Activated T-helper 1 cell treated with anti-CD3 and anti-CD28 coated beads, Interleukin-2, amount 50 U/mL, for 16 hours (primary cell): ENCODE measurements around the gene PPP1R18.
"Not testable (repeated sequence)": the region's sequence is repeated elsewhere in the genome, so short reads cannot be mapped to it uniquely, and the experiment has no call there.

Source experiments
- DNase-seq, 2 donors: peaks; one replicate each; pipeline ENCODE4 v3.0.0-alpha.2; 2020; ENCODE audit warnings: low read depth in 1 of 2, low spot score in 1 of 2

Gene PPP1R18

DNA sequence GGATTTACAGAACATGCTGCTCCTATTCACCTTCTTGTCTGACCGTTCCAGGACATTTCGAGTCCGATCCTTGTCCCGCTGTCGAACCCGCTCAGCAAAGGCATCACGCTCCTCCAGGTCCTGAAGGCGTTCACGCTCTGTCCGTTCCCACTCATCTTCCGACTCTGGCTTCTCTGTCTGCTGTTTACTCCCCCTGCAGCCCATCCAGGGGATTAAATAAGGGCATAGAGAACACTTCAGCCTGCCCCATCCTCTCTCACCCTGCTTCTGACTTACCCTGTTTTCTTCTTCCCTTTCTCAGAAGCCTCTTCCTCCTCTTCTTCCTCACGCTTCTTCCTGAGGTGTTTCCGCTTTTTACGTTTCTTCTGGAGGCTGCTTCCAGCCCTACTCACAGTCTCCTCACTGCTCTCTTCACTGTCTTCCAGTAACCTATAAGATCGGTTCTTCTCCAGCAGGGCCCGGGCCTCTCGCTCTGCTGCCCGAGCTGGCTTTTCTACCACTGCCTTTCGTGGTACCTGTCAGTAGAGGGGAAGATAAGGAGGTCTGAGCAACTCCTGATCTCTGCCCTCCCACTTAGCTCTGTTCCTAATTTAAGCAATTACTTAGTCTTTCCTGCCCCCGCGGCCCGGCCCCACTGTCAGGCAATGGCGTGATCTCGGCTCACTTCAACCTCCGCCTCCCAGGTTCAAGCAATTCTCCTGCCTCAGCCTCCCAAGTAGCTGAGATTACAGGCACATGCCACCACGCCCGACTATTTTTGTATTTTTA, 15.5 kb downstream of the PPP1R18 start:
- DNase-seq, result no peak

DNA sequence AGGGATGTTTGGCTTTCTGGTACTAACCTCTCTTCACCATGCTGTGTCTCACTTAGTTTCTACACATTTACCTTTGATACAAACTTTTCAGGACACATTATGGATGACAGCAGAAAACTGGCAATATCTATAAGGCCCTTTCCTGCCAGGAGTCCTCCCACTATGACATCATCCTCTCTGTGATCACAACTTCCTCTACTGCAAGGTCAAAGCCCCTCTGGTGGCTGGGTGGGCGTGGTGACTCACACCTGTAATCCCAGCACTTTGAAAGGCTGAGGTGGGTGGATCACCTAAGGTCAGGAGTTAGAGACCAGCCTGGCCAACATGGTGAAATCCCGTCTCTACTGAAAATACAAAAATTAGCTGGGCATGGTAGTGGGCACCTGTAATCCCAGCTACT, 20.1 kb downstream of the PPP1R18 start:
- DNase-seq, result not testable (repeated sequence)

GRCh38 chr6:30664994-30665767, 21.3 kb downstream of the PPP1R18 start:
- DNase-seq, result no peak

DNA sequence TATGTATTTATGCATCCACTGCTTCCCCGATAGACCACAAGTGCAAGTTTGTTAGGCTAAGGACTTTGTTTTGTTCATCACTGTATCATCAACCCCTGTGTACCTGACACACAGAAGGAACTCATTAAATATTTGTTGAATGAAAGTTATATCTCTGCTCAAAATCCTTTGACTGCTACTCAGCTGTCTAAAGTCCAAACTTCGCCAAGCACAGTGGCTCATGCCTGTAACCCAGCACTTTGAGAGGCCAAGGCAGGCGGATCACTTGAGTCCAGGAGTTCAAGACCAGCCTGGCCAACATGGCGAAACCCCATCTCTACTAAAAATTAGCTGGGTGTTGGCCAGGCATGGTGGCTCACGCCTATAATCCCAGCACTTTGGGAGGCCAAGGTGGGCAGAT, 28.5 kb downstream of the PPP1R18 start:
- not testable (repeated sequence) for DNase-seq

DNA sequence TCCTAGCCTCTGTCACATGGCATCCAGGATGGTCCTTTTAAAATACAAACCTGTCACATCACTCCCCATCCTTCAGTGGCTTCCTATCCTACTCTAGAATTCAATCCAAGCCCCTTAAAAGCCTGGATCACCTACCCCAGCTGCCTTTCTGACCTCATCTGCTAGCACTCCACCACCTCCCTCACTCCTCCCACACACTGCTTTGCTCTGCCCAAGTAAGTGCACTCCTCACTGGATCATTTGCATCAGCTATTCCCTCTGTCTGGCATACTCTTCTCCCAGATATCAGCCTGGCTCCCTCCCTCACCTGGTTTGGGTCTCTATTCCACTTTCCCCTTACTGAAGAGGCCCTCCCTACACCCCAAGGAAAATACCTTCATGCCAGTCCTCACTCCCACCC, 29.0 kb downstream of the PPP1R18 start:
- DNase-seq, result no peak

DNA sequence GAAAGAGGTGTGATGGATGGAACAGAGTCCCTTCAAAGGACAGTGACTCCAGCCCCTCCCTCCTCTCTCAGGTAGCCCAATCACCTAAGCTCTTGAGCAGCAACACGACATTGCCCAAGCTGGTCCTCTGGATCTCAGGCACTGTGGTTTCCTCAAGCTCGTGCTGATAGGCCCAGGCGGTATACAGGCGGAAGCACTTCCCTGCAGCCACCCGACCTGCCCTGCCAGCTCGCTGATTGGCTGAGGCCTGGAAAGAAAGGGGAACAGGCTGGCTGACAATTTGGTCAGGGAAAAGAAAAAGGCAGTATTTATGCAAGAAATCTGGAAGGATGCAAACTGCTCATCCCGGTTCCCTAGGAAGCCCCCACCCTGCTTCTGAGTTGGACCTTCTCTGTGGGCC, 29.9 kb downstream of the PPP1R18 start:
- DNase-seq, result no peak

GRCh38 chr6:30655743-30656094, 30.7 kb downstream of the PPP1R18 start:
- no peak for DNase-seq

DNA sequence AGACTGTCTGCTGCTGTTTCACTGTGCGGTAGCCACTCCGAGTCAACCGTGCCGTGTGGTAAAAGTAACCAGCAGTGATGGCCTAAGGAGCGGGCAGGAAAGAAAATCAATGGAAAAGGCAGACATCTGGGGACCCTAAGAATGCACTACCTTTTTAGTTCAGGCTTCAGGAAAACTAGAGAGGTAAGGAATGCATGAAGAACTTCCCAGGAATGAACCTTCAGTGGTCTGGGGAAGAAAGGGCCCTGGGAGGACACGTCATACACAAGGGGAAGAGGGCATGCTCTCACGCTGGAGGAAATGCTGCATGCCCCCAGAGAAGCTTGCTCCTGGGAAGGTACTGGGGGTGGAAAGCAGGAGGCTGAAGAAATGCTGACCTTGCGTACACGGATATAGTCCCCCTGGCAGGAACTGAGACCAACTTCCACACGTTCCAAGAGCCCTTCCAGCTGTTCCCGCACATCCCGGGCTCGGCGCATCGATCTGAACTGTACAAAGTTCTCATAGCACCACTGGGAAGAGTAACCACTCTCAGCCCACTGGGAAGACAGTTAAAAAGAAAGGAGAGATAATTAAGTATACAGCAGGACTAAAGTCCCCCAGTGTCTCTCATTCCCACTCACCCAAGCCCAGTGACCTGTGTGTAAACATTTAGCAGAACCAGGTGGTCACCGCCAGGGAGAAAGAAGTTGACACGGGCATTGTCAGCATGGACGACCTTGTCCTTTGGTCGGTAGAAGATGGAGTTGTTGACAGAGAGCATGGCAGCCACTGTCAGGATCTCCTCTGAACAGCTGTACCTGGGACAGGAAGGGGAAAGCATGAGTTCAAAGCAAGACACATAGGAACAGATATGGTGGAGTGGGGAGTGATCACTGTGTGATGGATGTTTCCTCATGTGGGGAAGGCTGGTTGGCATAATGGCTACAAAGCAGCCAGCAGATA, 31.4 kb downstream of the PPP1R18 start:
- DNase-seq, result no peak

DNA sequence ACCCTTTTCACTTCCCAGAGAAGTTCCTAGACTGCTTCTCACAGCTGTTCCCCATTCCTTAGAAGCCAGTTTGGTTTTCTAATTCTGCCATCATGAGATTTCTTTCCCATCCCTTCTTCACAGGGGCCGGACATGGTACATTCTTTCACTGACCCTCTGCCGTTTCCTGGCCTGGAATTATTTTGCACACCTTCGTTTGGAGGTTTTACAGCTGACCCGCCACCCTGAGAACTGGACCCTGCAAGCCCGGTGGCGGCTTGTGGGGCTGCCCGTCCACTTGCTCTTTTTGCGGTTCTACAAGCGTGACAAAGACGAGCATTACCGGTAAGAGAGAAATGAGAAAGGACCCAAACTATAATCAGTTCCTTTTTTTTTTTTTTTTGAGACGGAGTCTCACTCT, 35.3 kb downstream of the PPP1R18 start:
- no peak for DNase-seq

- peak; percentile 44 to 64 for DNase-seq
Measured at GRCh38 chr6:30647242-30648116, 39.0 kb downstream of the PPP1R18 start.

DNA sequence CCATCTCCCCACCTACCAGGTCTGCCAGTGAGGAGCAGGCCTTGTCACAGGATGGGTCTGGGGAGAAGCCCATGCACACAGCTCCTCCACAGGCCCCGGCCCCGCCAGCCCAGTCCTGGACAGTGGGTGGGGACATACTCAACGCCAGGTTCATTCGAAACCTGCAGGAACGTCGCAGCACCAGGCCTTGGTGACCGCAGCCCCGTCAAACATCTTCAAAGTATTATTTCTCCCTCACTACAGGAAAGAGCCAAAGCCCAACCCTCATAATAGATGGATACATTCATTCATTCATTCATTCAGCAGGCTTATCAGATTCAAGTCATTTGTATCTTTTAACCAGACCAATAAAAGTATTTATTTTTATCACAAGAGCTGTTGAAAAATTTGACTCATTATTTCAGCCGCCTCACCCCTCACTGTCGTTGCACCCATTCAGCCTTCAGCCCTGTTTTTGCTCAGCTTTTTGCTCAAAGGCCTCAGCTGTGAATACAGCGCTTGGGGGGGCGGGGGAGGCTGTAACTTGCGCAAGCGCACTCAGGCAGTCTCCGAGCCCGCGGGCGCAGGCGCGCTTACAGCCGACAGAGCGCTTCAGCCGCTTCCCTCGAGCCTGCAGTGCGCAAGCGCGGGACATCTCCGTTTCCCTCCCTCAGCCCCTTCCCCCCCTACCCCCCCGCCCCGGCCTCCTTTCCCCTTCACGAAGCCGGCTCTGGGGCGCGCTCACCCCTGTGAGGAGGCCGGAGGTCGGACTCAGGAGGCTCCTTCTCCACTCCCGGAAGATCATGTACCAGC, 39.8 kb downstream of the PPP1R18 start, which contains the start of gene C6orf136:
Gene C6orf136 (plus strand): TSS at position 684 of the 792 bp plus-strand sequence. CDS start 99 bp downstream, at position 783.
- peak; percentile 83 to 91 for DNase-seq

DNA sequence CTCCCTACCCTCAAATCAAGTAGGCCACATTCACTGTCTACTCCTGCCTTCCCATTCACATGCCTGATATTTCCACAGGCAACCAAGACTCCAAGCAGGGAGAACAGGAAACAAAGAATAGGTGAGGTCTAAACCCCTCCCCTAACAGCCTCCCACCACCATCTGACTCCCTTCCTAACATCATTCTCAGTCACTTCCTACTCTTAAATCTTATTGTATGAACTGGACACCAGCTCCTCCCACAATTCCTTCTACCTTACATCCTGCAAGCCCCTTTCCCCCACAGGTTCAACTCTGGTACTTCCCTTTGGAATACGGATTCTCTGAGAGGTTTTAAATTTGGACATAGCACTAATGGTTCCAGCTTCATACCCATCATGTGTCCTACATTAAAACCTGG, 40.5 kb downstream of the PPP1R18 start:
- DNase-seq, result no peak

DNA sequence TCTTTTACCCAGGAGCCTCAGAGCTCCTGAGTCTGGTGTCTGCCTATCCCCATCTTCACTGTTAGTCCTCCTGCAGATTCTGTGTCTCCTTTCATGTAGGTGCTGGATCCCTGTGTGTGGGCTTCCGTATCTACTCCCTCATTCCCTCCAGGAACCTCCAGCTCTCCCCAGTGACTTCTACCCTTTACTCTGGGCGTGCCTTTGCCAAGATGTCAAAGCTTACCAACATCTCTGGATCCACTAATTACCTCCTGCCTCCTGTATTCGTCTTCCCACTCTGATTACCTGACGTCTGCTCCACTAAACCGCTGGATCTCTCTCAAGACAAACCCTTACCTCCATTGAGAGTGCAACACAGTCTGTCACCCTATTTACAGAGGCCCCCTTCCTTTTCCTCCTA, 41.7 kb downstream of the PPP1R18 start:
- no peak for DNase-seq

DNA sequence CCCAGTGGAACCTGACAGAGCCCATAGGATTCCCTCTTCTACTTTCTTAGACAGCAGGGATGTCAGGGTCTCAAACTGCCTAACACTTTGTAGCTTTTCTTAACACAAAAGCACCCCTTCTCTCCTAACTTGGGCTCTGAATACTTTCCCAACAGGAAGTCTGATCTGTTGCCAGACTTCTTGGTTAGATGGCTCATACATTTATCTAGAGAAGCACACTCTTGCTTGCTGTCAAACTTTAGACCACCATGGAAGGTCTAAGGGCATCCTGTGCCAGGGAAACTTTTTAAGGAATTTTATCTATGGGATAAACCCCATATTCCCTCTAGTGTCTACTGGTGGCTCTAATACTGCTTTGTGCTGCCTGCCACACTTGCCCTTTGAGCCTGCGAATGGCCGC, 42.8 kb downstream of the PPP1R18 start:
- DNase-seq, result no peak

- no peak for DNase-seq
Measured at GRCh38 chr6:30641048-30641447, 45.4 kb downstream of the PPP1R18 start.

- DNase-seq, result no peak
Measured at GRCh38 chr6:30640481-30640880, 46.0 kb downstream of the PPP1R18 start.

GRCh38 chr6:30635834-30636233, 50.6 kb downstream of the PPP1R18 start:
- DNase-seq, result no peak

DNA sequence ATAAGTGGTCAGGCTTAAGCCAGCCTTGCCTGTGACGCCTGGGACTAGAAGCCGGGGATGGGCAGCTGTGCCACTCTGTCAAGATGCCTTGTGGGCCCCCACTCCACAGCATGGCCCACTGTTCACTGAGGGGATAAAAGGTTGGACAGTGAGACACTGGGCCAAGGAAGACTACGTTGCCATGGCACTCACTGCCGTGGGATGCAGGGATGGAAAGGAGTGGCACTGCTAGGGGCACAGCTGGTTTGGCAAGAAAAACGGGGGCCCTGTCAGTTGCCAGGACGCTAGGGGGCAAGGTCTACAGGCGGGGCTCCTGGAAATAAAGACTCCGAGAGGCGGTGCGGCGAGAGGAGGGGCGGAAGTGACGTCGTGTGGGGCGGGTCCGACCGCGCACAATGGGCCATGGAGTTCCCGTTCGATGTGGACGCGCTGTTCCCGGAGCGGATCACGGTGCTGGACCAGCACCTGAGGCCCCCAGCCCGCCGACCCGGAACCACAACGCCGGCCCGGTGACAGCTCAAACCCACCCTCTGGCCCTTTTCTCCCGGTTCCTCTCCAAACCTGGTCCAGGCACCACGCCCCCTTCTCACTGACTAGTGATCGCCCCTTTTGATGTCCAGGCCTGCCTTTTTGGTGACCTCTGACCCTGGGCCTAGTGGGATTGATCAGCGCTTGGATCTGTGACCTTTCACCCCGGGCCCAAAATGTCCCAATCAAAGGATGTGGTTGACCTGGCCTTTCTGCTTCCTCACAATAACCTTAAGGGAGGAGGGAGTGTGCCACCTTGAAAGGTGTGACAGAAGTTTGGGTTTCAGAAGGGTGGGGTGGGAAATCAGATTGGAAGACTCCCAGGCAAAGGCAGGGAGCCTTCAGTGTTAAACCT, 59.7 kb downstream of the PPP1R18 start, which contains the start of gene ATAT1:
Gene ATAT1 (plus strand): TSS at position 391 of the 883 bp plus-strand sequence.
- DNase-seq, result peak; percentile 76 to 81
